Embryonic facial prominence (tissue), 1 donor: ENCODE data around the gene DSCAM.
"Not testable (repeated sequence)": the region's sequence is repeated elsewhere in the genome, so short reads cannot be mapped to it uniquely, and the experiment has no call there.

Experiments used
- DNase-seq: peaks from one replicate; pipeline ENCODE4 v3.0.0-alpha.2; 2016; ENCODE audit errors: extremely low spot score

DSCAM gene

GRCh38 chr21:40250514-40251294 is 596.3 kb downstream of the DSCAM start:
- no peak for DNase-seq

- DNase-seq = no peak
Measured at GRCh38 chr21:40244981-40245380, 602.0 kb downstream of the DSCAM start.

DNA sequence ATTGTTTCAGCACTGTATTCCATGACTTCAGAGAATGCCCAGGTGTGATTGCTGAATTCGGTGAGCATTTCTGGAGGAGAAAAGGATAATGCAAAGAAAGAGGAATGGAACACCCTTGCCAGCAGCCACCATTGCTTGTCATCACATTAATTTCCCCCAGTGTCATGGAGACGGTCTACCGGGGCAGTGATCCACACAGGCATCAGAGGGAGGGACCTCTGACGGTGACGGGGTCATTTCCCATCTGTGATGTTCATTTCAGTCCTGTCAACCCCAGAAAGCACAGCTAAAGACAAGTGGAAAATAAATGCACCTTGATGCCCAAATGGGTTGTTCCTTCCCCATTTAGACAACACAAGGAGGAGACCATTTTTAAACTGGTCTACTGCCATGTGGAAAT is 603.3 kb downstream of the DSCAM start:
- DNase-seq = no peak

DNA sequence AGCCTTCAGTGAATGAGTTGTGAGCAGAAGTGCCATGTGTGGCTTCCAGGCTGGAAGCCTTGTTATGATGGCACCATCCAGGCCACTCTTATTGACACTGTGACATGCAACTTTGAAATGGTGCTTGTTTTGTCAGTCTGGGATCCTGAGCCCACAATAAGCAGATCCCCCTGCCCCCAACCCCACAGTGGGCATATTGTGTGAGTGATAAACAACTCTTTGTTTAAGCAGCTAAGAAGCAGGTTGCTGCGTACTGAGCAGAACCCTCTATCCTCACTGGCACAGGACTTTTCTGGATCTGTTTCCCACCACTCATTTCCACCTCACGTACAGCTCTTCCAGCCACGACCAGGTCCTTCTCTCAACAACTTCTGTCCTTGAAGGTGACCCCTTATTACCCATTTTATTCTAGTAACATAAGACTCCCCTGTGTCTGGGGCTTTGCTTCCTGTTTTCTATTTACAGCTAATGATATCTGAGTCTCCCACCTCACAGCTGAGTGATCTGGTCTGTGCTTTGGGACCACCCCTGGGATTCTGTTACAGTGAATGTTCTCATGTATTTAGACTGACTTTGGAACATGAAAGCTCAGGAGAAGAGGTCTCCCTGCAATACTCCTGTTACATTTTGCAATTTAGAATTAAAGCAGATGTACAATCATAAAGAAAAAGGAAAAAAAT is 604.2 kb downstream of the DSCAM start:
- no peak for DNase-seq

- no peak for DNase-seq
Measured at GRCh38 chr21:40235528-40235927, 611.4 kb downstream of the DSCAM start.

DNA sequence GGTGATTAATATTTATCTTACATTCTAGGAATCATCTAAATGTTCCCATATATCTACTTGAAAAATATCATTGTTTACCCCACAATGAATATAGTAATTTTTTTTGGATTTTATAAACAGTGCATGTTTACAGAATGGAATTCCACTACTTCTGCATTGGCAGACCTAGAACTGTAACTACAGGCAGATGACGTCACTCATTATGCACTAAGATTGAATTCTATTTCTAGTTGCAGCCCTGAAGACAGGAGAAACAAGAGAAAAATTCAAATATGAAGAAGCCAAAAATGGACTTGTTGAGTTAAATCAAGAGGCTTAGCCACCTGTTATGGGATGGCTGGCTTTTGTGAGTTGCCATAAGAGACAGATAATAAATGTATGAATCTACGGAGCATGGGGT is 615.0 kb downstream of the DSCAM start:
- no peak for DNase-seq

DNA sequence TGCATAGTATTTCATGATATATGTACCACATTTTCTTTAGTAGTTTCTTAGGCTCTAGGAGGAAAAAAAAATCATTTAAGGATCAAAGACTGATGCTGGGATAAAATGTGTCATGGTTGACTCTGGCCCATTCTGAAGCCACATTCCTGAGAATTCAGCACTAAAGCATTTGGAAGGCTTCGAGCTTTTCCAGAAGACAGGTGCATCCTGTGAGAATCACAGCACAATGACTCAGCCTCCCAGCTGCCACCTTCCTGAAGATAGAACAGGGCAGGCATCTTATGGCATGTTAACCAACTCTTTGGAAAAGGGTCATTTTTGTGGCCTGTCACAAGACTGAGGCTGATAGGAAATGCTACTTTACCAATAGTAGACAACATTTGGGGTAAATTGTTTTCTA is 619.9 kb downstream of the DSCAM start:
- DNase-seq = no peak

DNA sequence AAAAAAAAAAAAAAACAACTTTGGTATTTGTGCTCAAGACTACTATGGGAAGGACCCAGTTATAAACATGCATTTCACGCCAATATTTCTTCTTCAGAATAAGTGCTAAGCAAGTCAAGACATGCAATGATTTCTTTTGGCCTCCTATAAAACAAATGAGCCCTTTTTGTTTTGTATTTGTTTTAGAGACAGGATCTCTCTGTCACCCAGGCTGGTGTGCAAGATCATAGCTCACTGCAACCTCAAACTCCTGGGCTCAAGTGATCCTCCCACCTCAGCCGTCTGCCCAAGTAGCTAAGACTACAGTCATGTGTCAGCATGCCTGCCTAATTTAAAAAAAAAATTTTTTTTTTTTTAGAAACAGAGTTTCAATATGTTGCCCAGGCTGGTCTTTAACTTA is 631.0 kb downstream of the DSCAM start:
- DNase-seq = no peak

DNA sequence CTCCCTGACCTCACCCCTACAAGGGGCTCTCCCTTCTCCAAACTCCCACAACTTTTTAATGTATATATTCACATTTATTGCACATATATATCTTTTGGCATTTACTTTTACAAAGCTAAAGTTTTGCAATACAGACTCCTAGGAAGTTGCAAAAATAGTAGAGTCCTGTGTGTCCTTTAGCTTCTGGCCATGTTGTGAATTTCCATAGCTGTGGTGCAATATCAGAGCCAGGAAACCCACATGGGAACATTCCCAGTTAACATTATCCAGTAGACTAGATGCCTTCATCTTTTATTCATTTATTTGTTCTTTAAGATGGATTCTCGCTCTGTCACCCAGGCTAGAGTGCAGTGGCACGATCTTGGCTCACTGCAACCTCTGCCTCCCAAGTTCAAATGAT is 636.7 kb downstream of the DSCAM start:
- DNase-seq = no peak

DNA sequence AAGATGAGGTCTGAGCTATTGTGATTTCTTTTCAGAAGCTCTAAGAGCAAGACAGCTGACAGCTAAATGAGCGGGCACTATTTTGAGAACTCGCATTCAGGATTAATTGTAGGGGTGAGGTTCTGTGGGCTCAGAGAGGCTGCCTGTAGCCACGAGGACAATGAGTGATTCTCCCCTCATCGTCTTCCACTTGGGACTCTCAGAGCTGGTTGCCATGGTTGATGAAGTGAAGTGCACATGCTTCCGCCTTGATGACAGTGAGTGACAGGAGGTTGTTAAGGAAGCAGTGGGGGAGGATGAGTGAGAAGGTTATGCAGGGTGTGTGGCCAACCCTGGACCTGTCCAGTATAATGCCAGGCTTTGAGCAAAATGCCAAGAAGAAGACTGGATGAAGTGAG is 638.0 kb downstream of the DSCAM start:
- no peak for DNase-seq

GRCh38 chr21:40208206-40208947 is 638.6 kb downstream of the DSCAM start:
- no peak for DNase-seq

GRCh38 chr21:40200946-40201345 is 646.0 kb downstream of the DSCAM start:
- DNase-seq = no peak

DNA sequence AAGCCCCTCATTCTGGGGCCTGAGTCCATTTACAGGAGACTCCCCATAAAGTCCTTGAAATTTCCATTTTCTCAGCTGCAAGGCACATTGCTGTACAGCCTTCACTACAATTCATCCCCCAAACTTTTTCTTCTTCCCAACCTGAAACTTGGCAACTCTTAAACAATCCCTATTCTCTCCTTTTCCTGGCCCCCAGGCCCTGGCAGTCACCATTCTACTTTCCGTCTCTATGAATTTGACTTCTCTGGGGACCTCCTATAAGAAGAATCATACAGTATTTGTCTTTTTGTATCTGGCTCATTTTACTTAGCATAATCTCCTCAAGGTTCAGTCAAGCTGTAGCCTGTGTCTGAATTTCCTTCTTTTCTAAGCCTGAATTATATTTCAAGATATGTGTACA is 646.8 kb downstream of the DSCAM start:
- no peak for DNase-seq

DNA sequence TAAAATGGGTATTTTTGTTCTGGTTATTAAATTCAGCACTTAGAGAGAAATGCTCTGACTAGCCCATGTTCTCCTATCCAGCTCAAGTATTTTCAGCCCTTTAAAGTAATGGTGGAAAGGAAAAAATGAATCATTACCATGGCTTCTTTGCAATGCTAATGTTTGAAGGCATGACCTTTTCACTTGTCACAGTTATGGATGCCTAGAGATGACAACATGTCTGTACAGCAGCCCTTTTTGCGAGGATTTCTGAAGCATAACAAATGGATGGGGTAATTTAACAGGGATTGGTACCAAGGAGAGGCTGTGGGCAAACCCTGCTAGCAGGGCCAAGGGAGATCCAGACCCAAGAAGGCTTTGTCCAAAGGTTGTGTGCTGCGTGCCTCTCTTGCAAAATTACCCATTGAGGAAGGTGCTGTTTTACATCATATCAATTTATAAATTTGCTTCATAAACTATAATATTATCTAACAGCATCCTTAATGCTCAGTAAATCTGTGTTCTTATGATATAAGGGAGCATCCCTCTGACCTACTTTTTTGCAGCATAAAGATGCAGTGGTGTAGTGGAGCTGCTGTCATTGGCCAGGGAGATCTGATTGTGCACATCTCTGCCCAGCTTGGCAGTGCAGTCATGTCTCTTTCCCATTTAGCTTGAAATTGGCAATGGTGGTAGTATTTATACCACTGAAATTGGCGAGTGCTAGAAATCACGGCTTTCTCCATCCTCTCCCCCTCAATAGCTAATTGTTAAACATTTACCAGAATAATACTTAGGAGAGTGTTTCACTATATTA is 652.6 kb downstream of the DSCAM start:
- no peak for DNase-seq

DNA sequence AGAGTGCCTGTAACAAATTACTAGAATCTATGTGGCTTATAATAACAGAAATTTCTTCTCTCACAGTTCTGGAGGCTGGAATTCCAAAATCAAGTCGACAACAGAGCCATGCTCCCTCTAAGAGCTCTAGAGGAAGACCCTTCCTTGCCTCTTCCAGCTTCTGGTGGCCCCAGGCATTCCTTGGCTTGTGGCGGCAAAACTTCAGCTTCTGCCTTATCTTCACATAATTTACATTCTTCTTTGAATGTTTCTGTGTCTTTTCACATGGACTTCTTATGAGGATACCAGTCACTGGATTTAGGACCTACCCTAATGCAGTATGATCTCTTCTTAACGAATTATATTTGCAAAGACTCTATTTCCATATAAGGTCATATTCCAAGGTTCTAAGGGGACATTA is 655.3 kb downstream of the DSCAM start:
- DNase-seq = no peak

- DNase-seq = no peak
Measured at GRCh38 chr21:40191196-40191595, 655.8 kb downstream of the DSCAM start.

GRCh38 chr21:40187946-40188654 is 658.9 kb downstream of the DSCAM start:
- no peak for DNase-seq

- DNase-seq = no peak
Measured at GRCh38 chr21:40187244-40187643, 659.7 kb downstream of the DSCAM start.

- DNase-seq = no peak
Measured at GRCh38 chr21:40186045-40186444, 660.9 kb downstream of the DSCAM start.

DNA sequence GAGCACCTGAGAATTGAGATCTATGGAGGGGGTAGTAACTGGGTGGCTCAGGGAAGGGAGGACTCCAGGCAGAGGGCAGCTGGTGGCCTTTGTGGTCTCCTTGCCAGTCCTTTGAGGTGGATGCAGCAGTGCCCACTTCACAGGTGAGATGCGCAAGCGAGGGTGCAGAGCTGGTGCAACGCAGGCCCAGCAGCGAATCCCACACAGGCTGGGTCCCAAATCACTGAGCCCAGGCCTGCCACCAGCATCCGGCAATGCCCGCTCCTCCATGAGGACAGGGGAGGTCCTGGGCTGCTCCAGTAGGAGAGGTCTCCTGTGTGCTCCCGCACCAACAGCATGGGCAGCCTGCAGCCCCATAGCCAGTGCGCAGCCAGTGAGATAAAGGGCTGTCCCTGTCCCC is 661.8 kb downstream of the DSCAM start:
- DNase-seq = no peak

DNA sequence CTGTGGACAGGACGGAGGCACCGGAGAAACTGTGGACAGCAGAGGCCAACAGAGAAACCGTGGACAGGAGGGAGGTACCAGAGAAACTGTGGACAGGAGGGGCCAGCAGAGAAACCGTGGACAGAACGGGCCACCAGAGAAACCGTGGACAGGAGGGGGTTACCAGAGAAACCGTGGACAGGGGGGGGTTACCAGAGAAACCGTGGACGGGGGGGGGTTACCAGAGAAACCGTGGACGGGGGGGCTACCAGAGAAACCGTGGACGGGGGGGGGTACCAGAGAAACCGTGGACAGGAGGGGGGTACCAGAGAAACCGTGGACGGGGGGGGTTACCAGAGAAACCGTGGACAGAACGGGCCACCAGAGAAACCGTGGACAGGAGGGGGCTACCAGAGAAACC is 664.5 kb downstream of the DSCAM start:
- DNase-seq = not testable (repeated sequence)
